Frontal cortex (tissue), 4 donors: ENCODE data around the gene HNRNPAB. TPM values are rescaled to one million over a fixed set of nuclear protein-coding genes. Genes with fewer than 3 reads are reported as not detected.

Experiments
- DNase-seq, 2 donors: peaks; one replicate each; pipeline ENCODE4 v3.0.0; 2012; ENCODE audit warnings: low spot score in 2 of 2
- FAIRE-seq: peaks from 2 replicates; lab custom pipeline; 2012; peaks lifted over from hg19 to GRCh38; lab: Jason Lieb, UNC
- total RNA-seq: library from RNA; depleted of rRNA; stranded (reverse); fragments of >200 nt; gene quantifications from one replicate; pipeline ENCODE4 v1.2.3, GENCODE V29; 2014
- donor health status: control.
- donor health status: control.
- donor health status: control.

HNRNPAB gene
- 49.7 TPM for total RNA-seq

GRCh38 chr5:178204182-178204934, at the start of gene HNRNPAB:
HNRNPAB (plus strand) TSS chr5:178204533; CDS start chr5:178204838, 305 bp downstream.
- FAIRE-seq (peak; percentile 71), DNase-seq (peak; percentile 99)

DNA sequence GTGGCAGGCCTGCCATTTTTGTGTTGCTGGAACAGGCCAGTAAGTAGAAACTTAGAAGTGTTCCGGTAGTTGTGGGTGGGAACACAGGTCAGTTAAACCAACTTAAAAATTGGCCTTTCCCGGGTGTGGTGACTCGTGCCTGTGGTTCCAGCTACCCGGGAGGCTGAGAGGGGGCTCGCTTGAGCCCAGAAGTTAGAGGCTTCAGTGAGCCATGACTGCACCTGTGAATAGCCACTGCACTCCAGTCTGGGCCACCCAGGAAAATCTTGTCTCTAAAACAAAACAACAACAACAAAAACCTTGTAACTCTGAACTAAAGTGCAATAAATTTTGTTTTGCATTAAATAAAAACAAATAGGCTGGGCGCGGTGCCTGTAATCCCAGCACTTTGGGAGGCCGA, 49.3 kb upstream of the HNRNPAB start:
- FAIRE-seq: no peak
- DNase-seq: no peak

GRCh38 chr5:178160176-178160575, 44.2 kb upstream of the HNRNPAB start:
- FAIRE-seq (no peak), DNase-seq (no peak)

GRCh38 chr5:178162481-178162880, 41.9 kb upstream of the HNRNPAB start:
- FAIRE-seq (no peak), DNase-seq (no peak)

DNA sequence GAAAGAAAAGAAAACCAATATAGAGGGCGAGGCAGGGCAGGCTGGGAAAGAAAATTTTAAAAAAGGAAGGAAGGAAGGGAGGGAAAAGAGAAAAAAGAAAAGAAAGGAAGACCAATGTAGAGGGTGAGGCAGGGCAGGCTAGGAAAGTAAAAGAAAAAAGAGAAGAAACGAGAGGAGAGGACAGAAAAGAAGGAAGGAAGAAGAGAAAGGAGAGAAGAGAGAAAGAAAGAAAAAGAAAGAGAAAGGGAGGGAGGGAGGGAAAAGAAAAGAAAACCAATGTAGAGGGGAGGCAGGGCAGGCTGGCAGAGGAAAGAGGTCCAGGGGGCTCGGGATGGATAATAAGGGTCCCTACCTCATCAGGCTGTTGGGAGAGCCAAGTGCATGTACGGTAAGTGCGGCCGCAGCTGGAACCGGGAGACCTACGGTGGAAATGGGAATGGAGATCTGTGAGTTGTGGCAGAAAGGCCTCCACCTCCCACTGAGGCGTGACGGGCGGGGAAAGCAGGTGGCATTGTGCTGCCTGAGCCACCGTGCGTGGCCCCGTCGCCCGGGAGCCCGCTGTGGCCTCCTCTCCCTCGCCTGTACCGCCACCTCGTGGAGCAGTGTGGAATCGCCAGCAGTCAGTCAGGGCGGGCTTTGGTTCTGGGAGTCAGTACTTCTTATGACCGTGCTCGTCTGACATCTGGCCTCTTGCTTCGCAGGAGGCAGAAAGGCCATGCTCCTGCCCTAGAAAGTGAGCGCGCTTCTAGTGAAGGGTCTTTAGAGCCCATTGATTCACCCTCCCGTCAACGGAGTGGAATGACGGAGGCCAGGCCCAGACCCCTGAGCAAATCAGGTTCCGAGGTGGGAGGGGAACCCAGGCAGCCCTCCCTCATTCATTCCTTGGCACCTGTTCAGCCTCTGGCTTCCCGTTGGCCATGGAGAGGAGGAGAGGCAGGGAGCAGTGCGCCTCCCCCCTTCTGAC, 40.3 kb upstream of the HNRNPAB start:
- DNase-seq: peak; percentile 84 to 94
- FAIRE-seq: no peak

DNA sequence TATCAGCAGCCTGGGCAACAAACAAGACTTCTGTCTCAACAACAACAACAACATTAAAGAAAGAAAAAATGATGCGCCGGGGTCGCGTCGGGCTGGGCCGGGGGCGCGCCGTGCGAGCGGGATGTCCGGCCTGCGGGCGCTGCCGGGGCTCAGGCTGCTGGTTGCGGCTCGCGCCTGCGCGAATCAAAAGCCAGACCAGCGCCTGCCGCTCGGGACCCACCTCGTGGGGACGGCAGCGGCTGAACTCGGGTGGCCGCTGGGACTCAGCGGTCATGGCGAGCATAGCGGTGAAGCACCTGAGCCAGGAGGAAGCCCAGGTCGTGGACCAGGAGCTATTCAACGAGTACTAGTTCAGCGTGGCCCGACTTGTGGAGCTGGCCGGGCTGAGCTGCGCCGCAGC, 38.8 kb upstream of the HNRNPAB start:
- FAIRE-seq: no peak
- DNase-seq: no peak

DNA sequence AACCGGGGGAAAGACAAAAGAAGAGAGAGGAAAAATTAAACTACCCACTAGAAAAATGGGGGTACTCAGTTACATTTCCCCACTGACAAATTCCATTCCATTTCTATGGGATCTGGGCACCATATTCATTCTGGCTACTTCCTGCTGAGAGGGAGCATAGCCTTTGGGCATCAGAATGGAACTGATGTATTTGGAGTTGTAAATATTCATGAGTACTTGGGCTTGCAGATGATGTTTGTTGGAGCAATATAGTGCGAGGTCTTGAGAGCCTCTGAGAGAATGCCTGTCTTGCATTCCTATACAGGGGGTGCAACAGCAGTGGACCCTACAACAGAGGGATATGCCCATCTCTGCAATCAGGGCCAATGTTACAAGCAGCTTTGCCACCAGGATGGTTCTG, 33.9 kb upstream of the HNRNPAB start:
- no peak for FAIRE-seq

GRCh38 chr5:178174456-178174855, 29.9 kb upstream of the HNRNPAB start:
- DNase-seq: no peak
- no peak for FAIRE-seq

More for the DNA sequence above, 33.9 kb upstream of the HNRNPAB start:
- no peak for DNase-seq

DNA sequence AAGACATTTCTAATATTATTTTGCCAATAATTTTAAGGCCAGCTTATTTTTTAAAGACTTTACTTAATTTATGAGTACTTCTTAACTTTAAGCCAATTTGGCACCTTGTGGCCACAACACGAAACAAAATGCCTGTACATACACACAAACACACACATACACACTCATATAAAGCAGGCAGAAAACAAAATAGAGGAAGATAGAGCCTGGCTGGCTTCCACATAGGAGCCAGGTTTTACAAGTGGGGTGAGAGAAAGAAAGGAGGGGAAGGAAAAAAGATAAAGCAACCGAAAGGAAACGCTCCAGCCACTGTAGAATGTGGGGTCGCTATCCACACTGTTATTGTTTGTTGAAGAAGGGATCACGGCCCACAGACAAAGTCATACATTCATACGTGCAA, 27.5 kb upstream of the HNRNPAB start:
- no peak for FAIRE-seq
- DNase-seq: no peak

- no peak for FAIRE-seq
- DNase-seq: no peak
Measured at GRCh38 chr5:178177569-178177968, 26.8 kb upstream of the HNRNPAB start.

DNA sequence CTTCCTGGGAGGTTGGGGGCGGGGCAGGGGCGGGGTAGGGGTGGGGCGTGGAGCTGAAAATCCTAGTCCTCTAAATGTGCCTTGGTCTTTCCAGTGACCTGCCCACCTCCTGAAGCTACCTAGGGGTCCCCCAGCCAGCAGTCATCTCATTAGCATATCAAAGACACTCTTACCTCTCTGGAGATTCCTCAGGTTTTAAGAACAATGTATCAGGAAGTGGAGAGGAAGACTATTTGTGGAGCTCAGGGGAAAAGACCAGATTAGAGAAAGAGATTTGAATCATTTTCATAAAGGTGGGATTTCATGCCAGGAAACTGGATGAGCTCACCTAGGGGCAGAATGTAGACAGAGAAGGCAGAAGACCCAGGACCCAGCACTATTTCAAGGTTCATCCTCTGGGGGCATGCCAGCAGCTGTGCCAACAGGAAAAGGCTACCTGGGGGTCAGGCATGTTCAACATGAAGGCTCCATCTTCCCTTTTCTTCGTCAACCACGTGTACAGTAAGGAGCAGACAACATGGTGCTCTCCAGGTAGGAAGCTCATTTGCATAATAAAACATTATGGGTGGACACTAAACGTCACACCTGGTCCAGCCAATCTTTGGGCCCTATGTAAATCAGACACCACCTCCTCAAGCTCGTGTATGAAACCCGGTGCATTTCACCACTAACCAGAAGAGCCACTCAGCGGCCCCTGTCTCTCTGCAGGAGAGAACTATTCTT, 24.0 kb upstream of the HNRNPAB start:
- no peak for FAIRE-seq
- no peak for DNase-seq

DNA sequence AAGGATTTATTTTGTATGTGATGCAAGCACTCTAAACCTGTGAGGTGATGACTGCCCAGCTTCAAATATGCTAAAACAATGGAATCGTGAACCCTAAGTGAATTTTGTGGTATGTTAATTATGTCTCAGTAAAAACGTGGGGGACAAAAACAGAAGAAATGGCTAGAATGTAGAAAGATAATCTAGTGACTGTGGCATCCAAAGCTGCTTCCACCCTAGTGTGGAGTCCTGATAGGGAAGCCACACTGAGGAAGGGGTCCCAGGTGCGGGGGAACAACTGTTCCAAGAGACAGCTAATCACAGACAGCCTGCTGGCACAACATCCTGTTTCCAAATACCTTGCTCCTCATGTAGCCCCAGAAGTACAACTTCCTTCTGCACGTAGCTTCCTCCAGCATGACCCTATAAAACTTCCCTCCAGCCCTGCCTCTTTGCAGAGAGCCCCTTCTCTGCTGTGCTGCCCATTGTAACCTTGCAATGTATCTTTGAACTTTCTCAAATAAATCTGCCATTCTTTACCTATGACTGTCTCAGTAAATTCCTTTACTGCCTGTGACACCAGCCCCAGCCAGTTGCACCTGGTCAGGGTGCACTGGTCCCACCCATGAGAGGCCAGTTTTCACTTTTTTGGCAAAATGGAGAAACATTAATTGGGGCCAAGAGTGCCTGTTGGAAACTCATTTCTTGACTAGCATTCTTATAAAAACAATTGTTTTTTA, 22.0 kb upstream of the HNRNPAB start:
- no peak for FAIRE-seq
- DNase-seq: no peak

GRCh38 chr5:178186427-178186826, 17.9 kb upstream of the HNRNPAB start:
- FAIRE-seq (no peak), DNase-seq (no peak)

- no peak for FAIRE-seq
- DNase-seq: no peak
Measured at GRCh38 chr5:178187014-178187413, 17.3 kb upstream of the HNRNPAB start, which contains the start of gene GMCL2. GMCL2 (minus strand) TSS chr5:178187371; CDS start chr5:178187299, 72 bp downstream.

- FAIRE-seq: no peak
- DNase-seq: no peak
Measured at GRCh38 chr5:178189433-178189832, 14.9 kb upstream of the HNRNPAB start.

DNA sequence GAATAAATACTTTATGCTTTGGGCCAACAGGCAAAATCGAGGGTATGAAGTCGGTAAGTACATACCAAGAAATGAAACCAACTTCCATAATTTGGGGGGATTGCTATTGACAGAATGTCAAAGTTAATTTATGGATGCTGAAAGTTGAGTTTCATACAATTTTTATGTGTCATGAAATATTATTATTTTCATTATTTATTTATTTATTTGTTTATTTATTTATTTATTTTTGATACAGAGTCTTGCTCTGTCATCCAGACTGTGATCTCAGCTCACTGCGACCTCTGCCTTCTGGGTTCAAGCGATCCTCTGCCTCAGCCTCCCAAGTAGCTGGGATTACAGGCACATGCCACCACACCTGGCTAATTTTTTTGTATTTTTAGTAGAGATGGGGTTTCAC, 12.7 kb upstream of the HNRNPAB start:
- DNase-seq: no peak

DNA sequence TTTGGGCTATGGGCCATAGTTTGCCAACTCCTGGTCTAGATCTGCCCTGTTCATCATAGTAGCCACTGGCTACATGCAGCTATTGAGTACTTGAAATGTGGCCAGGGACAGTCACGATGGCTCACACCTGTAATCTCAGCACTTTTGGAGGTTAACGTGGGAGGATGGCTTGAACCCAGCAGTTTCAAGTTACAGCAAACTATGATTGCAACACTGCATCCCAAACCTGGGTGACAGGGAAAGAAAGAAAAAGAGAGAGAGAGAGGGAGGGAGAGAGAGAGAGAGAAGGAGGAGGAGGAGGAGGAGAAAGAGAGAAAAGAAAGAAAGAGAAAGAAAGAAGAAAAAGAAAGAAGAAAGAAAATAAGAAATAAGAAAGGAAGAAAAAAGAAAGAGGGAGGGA, 12.1 kb upstream of the HNRNPAB start:
- FAIRE-seq: no peak
- no peak for DNase-seq

More for the DNA sequence above, 12.7 kb upstream of the HNRNPAB start:
- FAIRE-seq: no peak

DNA sequence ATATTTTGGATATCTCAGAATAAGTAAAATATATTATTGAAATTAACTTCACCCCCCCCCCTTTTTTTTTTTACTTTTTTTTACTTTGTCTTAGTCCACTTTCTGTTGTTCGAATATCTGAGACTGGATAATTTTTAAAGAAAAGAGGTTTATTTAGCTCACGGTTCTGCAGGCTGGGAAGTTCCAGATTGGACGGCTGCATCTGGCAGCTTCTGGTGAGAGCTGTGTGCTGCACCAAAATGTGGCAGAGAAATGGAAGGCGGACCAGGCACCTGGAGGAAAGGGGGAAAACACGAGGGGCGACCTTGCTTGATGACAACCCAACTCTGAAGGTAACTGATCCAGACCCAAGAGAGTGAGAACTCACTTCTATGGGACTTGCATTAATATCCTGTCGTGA, 11.5 kb upstream of the HNRNPAB start:
- DNase-seq: no peak
- FAIRE-seq: no peak

DNA sequence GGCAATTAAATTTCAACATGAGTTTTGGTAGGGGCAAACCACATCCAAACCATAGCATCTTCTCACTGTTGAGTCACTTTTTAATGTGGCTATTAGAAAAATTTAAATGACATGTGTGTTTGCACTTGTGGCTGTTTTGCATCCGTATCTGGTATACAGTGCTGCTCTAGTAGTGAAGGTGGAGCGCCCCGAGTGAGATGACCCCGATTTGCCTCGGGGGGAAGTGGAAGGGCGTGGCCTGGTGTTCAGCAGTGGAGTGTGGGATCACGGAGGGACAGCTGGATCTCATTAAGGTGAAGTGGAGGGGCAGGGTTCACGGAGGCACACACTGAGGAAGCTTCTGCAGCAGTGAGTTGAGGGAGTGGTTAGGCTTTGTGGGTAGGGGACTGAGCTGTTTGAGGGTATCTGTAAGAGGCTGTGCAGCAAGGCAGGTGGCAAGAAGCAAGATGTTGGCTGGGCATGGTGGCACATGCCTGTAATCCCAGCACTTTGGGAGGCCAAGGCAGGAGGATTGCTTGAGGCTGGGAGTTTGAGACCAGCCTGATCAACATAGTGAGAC, 11.0 kb upstream of the HNRNPAB start:
- FAIRE-seq: no peak
- no peak for DNase-seq
